WERI-Rb-1 (cell line): Measurements from ENCODE around the gene THUMPD2.

Experiments used
- DNase-seq: peaks from one replicate; pipeline ENCODE4 v3.0.0-alpha.2; 2020
- H3K27ac ChIP-seq: fragments of 250-450 bp; sonication (Bioruptor Pico); 2 replicates; pipeline ENCODE4 v1.5.1; 2020; ENCODE audit warnings: mild to moderate bottlenecking, moderate library complexity
- H3K27me3 ChIP-seq: fragments of 250-450 bp; sonication (Bioruptor Pico); 2 replicates; pipeline ENCODE4 v1.5.1; 2021; ENCODE audit warnings: mild to moderate bottlenecking, low read depth, moderate library complexity; ENCODE audit not compliant: insufficient read depth, severe bottlenecking
- H3K36me3 ChIP-seq: fragments of 250-450 bp; sonication (Bioruptor Pico); 2 replicates; pipeline ENCODE4 v1.5.1; 2020; ENCODE audit warnings: mild to moderate bottlenecking, moderate library complexity
- H3K4me3 ChIP-seq: 2 replicates; pipeline ENCODE4 v1.5.1; 2011; ENCODE audit warnings: low read depth, mild to moderate bottlenecking, control low read depth, low read length
- H3K9me3 ChIP-seq: fragments of 250-450 bp; sonication (Bioruptor Pico); 2 replicates; pipeline ENCODE4 v1.5.1; 2021; ENCODE audit warnings: mild to moderate bottlenecking, moderate library complexity; ENCODE audit not compliant: severe bottlenecking
- TF ChIP-seq, protein P1 (sequence below): IDR thresholded peaks from 2 replicates; pipeline ENCODE4 v1.5.1; 2011; ENCODE audit warnings: low read depth, mild to moderate bottlenecking, control low read depth, inconsistent platforms, low read length

The THUMPD2 gene, protein sequence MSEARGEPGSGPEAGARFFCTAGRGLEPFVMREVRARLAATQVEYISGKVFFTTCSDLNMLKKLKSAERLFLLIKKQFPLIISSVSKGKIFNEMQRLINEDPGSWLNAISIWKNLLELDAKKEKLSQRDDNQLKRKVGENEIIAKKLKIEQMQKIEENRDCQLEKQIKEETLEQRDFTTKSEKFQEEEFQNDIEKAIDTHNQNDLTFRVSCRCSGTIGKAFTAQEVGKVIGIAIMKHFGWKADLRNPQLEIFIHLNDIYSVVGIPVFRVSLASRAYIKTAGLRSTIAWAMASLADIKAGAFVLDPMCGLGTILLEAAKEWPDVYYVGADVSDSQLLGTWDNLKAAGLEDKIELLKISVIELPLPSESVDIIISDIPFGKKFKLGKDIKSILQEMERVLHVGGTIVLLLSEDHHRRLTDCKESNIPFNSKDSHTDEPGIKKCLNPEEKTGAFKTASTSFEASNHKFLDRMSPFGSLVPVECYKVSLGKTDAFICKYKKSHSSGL

DNA sequence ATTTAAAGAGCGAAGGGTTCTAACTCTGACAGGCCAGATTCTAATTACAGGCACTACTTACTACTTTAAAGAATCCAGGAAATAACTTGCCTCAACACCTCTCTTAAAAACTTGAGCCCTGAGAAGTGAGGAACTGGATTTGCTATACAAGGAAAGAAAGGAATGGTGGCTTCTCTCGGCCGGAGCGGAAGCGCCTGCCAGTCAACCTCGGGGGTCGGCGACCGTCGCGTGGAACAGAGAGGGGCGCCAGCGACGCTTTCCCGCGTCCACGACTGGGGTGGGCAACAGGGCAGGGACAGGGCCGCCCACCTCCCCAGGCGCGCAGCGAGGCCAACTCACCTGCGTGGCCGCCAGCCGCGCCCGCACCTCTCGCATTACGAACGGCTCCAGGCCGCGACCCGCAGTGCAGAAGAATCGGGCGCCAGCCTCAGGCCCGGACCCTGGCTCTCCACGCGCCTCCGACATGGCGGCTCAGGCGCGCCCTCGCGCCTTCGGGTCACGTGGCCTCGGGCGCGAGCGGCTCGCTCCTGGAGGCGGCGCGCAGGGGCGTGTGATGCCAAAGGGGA, at the start of gene THUMPD2:
Gene THUMPD2 (minus strand): TSS at position 484 of the 566 bp plus-strand sequence. CDS start 19 bp downstream, at position 465.
- Histone ChIP-seq H3K9me3 (no peaks in the 10 kb centered on the region), H3K27ac (peak within 1 kb of the TSS; percentile 94), H3K4me3 (peak within 1 kb of the TSS; percentile 96), H3K27me3 (no peaks in the 10 kb centered on the region), H3K36me3 (peaks cover 35% of the 10 kb centered on the region)
- DNase-seq: peak; percentile 93
- TF ChIP-seq, protein P1, sequence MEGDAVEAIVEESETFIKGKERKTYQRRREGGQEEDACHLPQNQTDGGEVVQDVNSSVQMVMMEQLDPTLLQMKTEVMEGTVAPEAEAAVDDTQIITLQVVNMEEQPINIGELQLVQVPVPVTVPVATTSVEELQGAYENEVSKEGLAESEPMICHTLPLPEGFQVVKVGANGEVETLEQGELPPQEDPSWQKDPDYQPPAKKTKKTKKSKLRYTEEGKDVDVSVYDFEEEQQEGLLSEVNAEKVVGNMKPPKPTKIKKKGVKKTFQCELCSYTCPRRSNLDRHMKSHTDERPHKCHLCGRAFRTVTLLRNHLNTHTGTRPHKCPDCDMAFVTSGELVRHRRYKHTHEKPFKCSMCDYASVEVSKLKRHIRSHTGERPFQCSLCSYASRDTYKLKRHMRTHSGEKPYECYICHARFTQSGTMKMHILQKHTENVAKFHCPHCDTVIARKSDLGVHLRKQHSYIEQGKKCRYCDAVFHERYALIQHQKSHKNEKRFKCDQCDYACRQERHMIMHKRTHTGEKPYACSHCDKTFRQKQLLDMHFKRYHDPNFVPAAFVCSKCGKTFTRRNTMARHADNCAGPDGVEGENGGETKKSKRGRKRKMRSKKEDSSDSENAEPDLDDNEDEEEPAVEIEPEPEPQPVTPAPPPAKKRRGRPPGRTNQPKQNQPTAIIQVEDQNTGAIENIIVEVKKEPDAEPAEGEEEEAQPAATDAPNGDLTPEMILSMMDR: 0 out of 2 replicates have a peak, but pooled peaks have one; percentile 2

DNA sequence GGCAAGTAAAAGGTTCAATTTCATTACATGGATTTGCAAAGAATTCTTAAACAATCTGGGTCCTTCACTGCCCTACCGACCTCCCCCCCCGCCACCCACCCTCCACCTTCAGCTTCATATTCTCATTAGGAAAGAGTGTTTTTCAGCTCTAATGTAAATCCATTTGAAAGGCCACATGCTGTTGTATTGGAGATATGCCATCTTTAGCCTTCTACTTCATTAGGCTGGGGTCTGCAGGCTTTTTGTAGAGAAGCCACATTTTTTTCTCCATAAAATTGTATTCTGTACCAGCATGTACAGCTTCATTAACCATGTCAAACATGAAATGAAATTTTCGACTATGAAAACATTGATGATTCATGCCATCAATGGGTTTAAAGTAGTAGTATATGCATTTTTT, 42.8 kb upstream of the THUMPD2 start:
- TF ChIP-seq, protein P1: no peak
- Histone ChIP-seq H3K4me3 (no peak overlapping the region), H3K36me3 (no peaks in the 10 kb centered on the region), H3K27ac (no peak overlapping the region), H3K27me3 (no peaks in the 10 kb centered on the region), H3K9me3 (no peaks in the 10 kb centered on the region)
- no peak for DNase-seq

DNA sequence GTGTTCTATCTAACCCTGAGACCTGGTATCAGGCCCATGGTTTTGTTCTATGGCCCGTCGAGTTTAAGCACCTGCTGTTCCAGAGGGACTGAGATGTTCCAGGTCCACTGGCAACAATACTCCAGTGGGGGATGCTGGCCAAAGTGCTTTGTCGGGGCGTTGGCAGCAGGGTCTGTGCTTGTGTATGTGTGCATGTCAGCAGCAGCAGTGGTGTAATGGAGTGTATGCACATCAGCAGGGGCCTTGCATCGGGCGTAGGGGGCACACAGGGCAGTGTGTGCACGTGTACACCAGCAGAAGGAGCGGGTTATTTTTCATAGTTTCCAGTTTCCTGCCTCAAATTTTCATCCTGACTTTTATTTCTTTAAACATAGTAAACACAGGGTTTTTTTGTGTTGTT, 37.8 kb upstream of the THUMPD2 start:
- no peaks in the 10 kb centered on the region for H3K27me3 ChIP-seq
- no peak overlapping the region for H3K4me3 ChIP-seq
- H3K27ac ChIP-seq: no peak overlapping the region
- TF ChIP-seq, protein P1: no peak
- DNase-seq: no peak
- no peaks in the 10 kb centered on the region for H3K9me3 ChIP-seq
- H3K36me3 ChIP-seq: no peaks in the 10 kb centered on the region

DNA sequence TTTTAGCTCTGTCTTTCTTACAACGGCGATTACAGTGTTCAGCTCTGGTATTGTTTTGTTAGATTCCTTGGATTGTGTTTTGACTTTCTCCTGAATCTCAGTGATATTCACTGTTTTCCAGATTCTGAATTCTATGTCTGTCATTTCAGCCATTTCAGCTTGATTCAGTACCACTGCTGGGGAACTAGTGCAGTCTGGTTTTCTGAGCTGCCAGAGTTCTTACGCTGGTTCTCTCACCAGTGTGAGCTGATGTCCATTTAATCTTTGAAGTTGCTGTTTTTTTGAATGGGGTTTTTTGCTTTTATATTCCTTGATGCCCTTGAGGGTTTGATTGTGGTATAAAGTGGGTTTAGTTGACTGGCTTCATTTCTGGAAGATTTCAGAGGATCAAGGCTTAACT, 37.4 kb upstream of the THUMPD2 start:
- no peak overlapping the region for H3K27ac ChIP-seq

DNA sequence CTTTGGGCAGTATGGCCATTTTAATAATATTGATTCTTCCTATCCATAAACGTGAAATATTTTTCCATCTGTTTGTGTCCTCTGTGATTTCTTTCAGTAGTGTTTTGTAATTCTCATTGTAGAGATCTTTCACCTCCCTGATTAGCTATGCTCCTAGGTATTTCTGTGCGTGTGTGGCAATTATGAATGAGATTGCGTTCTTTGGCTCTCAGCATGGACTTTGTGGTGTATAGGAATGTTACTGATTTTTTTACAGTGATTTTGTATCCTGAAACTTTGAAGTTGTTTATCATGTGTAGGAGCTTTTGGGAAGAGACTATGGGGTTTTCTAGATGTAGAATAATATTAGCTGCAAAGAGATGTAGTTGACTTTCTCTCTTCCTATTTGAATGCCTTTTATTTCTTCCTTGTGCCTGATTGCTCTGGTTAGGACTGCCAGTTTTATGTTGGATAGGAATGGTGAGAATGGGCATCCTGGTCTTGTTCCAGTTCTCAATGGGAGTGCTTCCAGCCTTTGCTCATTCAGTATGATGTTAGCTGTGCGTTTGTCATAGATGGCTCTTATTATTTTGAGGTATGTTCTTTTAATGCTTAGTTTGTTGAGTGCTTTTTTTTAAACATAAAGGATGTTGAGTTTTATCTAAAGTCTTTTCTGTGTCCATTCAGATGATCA, 27.0 kb upstream of the THUMPD2 start:
- Histone ChIP-seq H3K4me3 (no peak overlapping the region), H3K36me3 (no peaks in the 10 kb centered on the region), H3K27ac (no peak overlapping the region), H3K27me3 (no peaks in the 10 kb centered on the region), H3K9me3 (peaks cover 8% of the 10 kb centered on the region)
- TF ChIP-seq, protein P1: no peak
- DNase-seq: no peak

More for the DNA sequence above, 37.4 kb upstream of the THUMPD2 start:
- no peak for DNase-seq
- no peaks in the 10 kb centered on the region for H3K27me3 ChIP-seq
- H3K9me3 ChIP-seq: no peaks in the 10 kb centered on the region
- TF ChIP-seq, protein P1: no peak
- H3K4me3 ChIP-seq: no peak overlapping the region
- no peaks in the 10 kb centered on the region for H3K36me3 ChIP-seq
